Central memory CD8-positive, alpha-beta T cell (primary cell): ENCODE data around the gene KCNIP4.

Experiments used
- ATAC-seq: fragments of 150-1000 bp; cut with Tn5 transposase; replicated peaks from 2 replicates; pipeline ENCODE4 v1.10.0; 2022; ENCODE audit warnings: mild to moderate bottlenecking, moderate FRiP score, moderate number of reproducible peaks; ENCODE audit not compliant: poor library complexity, severe bottlenecking; ENCODE audit errors: extremely low read depth
- DNase-seq, 2 donors: peaks; one replicate each; pipeline ENCODE4 v3.0.0; 2021; ENCODE audit warnings: low spot score in 2 of 2
- H3K27ac Mint-ChIP-seq: one replicate; pipeline ENCODE4 v1.8.0; 2022; ENCODE audit warnings: low read depth, mild to moderate bottlenecking, moderate library complexity, mixed read lengths
- H3K27me3 Mint-ChIP-seq: one replicate; pipeline ENCODE4 v1.8.0; 2022; ENCODE audit warnings: mixed read lengths
- H3K36me3 Mint-ChIP-seq: one replicate; pipeline ENCODE4 v1.8.0; 2022; ENCODE audit warnings: mild to moderate bottlenecking, moderate library complexity, mixed read lengths; ENCODE audit not compliant: insufficient read depth
- H3K4me1 Mint-ChIP-seq: one replicate; pipeline ENCODE4 v1.8.0; 2022; ENCODE audit warnings: mixed read lengths
- H3K4me3 Mint-ChIP-seq: one replicate; pipeline ENCODE4 v1.8.0; 2022; ENCODE audit warnings: mild to moderate bottlenecking, moderate library complexity, mixed read lengths
- H3K9me3 Mint-ChIP-seq: one replicate; pipeline ENCODE4 v1.8.0; 2022; ENCODE audit warnings: mixed read lengths

The KCNIP4 gene

GRCh38 chr4:21447301-21448054 lies 501.1 kb downstream of the KCNIP4 start:
- no peak overlapping the region for H3K27ac Mint-ChIP-seq
- H3K27me3 Mint-ChIP-seq: no peaks in the 10 kb centered on the region
- no peak overlapping the region for H3K4me3 Mint-ChIP-seq
- peaks cover 17% of the 10 kb centered on the region for H3K9me3 Mint-ChIP-seq
- ATAC-seq (no peak), DNase-seq (no peak)
- no peaks in the 10 kb centered on the region for H3K36me3 Mint-ChIP-seq
- H3K4me1 Mint-ChIP-seq: no peaks in the 10 kb centered on the region

GRCh38 chr4:21420166-21420565 lies 528.4 kb downstream of the KCNIP4 start:
- Mint-ChIP-seq H3K4me1 (no peaks in the 10 kb centered on the region), H3K9me3 (peaks cover 26% of the 10 kb centered on the region), H3K27ac (no peak overlapping the region), H3K4me3 (no peak overlapping the region), H3K36me3 (no peaks in the 10 kb centered on the region), H3K27me3 (no peaks in the 10 kb centered on the region)
- DNase-seq (no peak), ATAC-seq (no peak)

DNA sequence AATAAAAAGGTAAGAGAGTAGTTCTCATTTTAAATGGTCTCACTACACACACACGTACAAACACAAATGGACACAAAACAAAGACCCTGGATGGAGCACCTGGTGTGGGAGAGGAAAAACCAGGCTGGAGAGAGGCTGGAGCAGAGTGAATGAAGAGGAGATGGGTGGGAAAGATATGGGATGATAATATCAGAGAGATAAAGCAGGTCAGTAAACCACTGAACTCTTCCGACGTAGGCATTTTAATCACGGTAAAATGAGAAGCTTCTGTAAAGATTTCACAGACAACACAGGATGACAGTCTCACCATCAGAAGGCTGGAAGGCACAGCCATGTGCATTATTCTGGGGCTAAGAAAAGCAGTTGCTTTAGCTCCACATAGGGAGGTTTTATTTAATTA lies 532.8 kb downstream of the KCNIP4 start:
- no peaks in the 10 kb centered on the region for H3K36me3 Mint-ChIP-seq
- H3K27me3 Mint-ChIP-seq: no peaks in the 10 kb centered on the region
- ATAC-seq: no peak
- DNase-seq: no peak
- H3K4me3 Mint-ChIP-seq: no peak overlapping the region
- H3K9me3 Mint-ChIP-seq: peaks cover 48% of the 10 kb centered on the region
- H3K4me1 Mint-ChIP-seq: no peaks in the 10 kb centered on the region
- no peak overlapping the region for H3K27ac Mint-ChIP-seq

DNA sequence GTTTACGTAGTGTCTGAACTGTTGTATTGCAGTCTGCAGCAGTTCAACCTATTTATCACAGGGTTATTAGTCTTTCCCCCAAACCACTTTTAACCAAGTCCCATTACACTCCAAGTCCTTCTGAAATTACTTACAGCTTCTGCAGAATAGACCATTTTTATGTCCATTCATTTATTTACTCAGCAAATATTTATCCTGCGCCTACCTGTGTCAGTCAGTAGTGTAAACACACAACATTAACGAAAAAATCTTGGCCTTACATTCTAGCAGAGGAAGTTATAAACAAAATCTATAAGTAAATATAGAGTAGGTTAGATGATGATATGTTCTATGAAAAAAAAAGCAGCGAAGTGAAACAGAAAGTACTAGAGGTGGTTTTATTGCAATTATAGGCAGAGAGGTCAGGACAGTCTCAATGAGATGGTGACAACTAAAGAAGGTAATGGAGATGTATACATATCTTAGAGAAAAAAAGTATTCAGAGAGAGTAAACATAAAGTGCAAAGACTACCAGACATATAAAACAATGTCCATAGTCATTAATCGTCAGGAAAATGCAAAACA lies 534.7 kb downstream of the KCNIP4 start:
- no peaks in the 10 kb centered on the region for H3K4me1 Mint-ChIP-seq
- H3K27ac Mint-ChIP-seq: no peak overlapping the region
- H3K27me3 Mint-ChIP-seq: no peaks in the 10 kb centered on the region
- no peaks in the 10 kb centered on the region for H3K36me3 Mint-ChIP-seq
- ATAC-seq (no peak), DNase-seq (no peak)
- H3K4me3 Mint-ChIP-seq: no peak overlapping the region
- H3K9me3 Mint-ChIP-seq: peaks cover 49% of the 10 kb centered on the region

- H3K4me1 Mint-ChIP-seq: no peaks in the 10 kb centered on the region
- no peak overlapping the region for H3K27ac Mint-ChIP-seq
- no peaks in the 10 kb centered on the region for H3K36me3 Mint-ChIP-seq
- DNase-seq (no peak), ATAC-seq (no peak)
- H3K9me3 Mint-ChIP-seq: peaks cover 36% of the 10 kb centered on the region
- no peaks in the 10 kb centered on the region for H3K27me3 Mint-ChIP-seq
- H3K4me3 Mint-ChIP-seq: no peak overlapping the region
Measured at GRCh38 chr4:21411086-21411485, 537.5 kb downstream of the KCNIP4 start.

DNA sequence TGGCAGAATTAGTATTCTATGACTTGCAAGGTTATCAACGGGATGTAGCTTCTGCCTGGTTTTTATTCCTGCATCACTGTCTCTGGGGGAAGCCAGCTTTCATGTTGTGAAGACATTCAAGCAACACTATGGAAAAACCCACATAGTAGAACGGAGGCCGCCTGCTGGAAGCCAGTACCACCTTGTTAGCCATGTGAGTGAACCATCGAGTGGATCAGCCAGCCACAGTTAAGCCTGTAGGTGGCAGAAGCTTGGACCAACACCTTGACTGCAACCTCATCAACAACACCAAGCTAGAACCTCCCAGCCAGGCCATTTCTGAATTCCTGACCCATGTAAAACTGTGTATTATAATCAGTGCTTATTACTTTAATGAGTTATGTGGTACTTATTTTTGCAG lies 538.2 kb downstream of the KCNIP4 start:
- H3K4me3 Mint-ChIP-seq: no peak overlapping the region
- DNase-seq (no peak), ATAC-seq (no peak)
- H3K27ac Mint-ChIP-seq: no peak overlapping the region
- H3K36me3 Mint-ChIP-seq: no peaks in the 10 kb centered on the region
- no peaks in the 10 kb centered on the region for H3K27me3 Mint-ChIP-seq
- no peaks in the 10 kb centered on the region for H3K4me1 Mint-ChIP-seq
- peaks cover 31% of the 10 kb centered on the region for H3K9me3 Mint-ChIP-seq

- DNase-seq (no peak), ATAC-seq (no peak)
- no peak overlapping the region for H3K4me3 Mint-ChIP-seq
- no peak overlapping the region for H3K27ac Mint-ChIP-seq
- no peaks in the 10 kb centered on the region for H3K27me3 Mint-ChIP-seq
- no peaks in the 10 kb centered on the region for H3K4me1 Mint-ChIP-seq
- H3K36me3 Mint-ChIP-seq: peaks cover 2% of the 10 kb centered on the region
- peaks cover 25% of the 10 kb centered on the region for H3K9me3 Mint-ChIP-seq
Measured at GRCh38 chr4:21387683-21388082, 560.9 kb downstream of the KCNIP4 start.

DNA sequence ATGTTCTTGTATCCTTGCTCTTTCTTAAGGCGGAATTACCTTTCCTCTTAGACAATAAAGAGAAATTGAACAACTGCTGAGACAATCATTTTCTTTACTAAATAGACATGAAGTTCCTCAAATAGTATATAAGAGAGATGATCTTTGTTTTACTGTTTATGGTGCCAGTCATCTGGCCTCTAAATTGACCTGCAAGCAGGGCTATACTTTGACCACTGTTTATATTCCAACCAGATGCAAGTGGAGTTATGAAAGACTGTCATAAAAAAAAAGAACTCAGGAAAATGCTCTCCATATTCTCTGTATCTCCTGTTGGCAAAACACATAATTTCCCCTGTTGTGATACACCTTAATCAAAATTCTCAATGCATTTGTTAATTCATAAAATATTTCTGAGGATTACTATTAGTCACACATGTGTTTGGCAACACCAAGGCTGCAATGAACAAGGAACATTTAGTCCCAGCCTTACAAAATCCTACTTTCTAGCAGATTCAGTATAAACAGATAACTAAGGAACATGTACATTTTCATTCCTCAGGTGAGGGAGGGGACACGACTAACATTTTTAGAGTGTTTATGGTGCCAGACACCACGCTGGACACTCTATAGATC lies 562.3 kb downstream of the KCNIP4 start:
- Mint-ChIP-seq H3K27me3 (no peaks in the 10 kb centered on the region), H3K9me3 (peaks cover 17% of the 10 kb centered on the region), H3K4me1 (no peaks in the 10 kb centered on the region), H3K27ac (no peak overlapping the region), H3K4me3 (no peak overlapping the region), H3K36me3 (peaks cover 2% of the 10 kb centered on the region)
- DNase-seq (no peak), ATAC-seq (no peak)

DNA sequence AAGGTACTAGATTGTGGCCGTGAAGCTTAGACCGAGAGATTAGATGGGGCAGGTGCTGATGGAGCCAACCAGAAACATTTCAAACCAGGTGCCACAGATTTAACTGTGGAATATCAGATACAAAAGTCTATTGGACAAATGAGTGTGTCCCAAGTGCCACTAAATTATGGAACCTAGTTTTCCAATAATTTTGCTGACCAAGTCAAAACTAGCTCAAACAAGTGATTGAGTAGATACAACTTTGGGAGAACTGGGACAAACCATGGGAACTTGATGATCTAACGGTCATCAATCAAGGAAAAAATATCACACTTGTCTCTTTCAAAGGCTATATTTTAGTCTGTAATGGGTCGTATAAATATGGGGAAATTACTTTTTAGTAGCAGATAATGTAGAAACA lies 562.9 kb downstream of the KCNIP4 start:
- H3K4me3 Mint-ChIP-seq: no peak overlapping the region
- peaks cover 2% of the 10 kb centered on the region for H3K36me3 Mint-ChIP-seq
- H3K9me3 Mint-ChIP-seq: peaks cover 16% of the 10 kb centered on the region
- no peak for ATAC-seq
- no peak overlapping the region for H3K27ac Mint-ChIP-seq
- no peaks in the 10 kb centered on the region for H3K4me1 Mint-ChIP-seq
- DNase-seq: no peak
- no peaks in the 10 kb centered on the region for H3K27me3 Mint-ChIP-seq

DNA sequence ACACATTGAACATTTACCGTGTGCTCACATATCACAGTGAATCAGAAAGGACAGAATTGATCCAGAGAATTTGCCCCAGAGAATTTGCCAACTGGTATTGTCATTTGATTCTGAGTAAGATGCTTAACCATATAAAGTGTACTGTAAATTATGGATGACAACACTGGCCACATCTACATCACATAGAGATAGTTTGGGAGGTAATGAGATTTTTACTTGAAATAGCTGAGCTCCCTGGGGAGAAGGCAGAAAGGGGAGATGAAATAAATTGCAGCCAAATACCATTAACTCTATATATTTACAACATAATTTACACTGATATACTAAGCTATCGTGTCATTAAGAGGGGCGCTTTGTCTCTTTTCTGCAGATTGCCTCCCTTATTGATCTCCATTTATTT lies 564.0 kb downstream of the KCNIP4 start:
- Mint-ChIP-seq H3K4me1 (no peaks in the 10 kb centered on the region), H3K4me3 (no peak overlapping the region), H3K27ac (no peak overlapping the region), H3K27me3 (no peaks in the 10 kb centered on the region), H3K9me3 (peaks cover 16% of the 10 kb centered on the region), H3K36me3 (peaks cover 2% of the 10 kb centered on the region)
- ATAC-seq (no peak), DNase-seq (no peak)

- Mint-ChIP-seq H3K27ac (no peak overlapping the region), H3K4me3 (no peak overlapping the region), H3K9me3 (peaks cover 16% of the 10 kb centered on the region), H3K27me3 (no peaks in the 10 kb centered on the region), H3K36me3 (no peaks in the 10 kb centered on the region), H3K4me1 (no peaks in the 10 kb centered on the region)
- ATAC-seq (no peak), DNase-seq (no peak)
Measured at GRCh38 chr4:21380861-21381260, 567.7 kb downstream of the KCNIP4 start.

DNA sequence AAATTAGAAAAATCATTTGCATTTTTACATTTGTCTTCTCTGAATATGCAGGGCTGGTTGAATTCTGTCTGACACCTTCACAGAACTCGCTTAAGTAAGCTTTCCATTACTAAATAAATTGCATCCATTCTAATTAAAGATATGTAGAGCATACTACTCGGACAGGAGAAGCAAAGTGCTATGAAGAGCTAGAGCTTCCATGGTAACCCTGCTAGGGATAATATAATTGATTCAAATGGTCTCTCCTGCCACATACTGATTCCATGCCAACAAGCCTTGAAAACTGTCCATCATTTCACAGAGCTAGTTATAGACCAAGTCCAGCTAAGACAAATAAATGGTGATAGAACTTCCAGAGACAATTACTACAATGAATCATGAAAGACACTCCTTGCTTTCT lies 571.5 kb downstream of the KCNIP4 start:
- peaks cover 6% of the 10 kb centered on the region for H3K9me3 Mint-ChIP-seq
- H3K4me3 Mint-ChIP-seq: no peak overlapping the region
- DNase-seq (no peak), ATAC-seq (no peak)
- H3K27me3 Mint-ChIP-seq: no peaks in the 10 kb centered on the region
- H3K4me1 Mint-ChIP-seq: no peaks in the 10 kb centered on the region
- no peak overlapping the region for H3K27ac Mint-ChIP-seq
- no peaks in the 10 kb centered on the region for H3K36me3 Mint-ChIP-seq

GRCh38 chr4:21376176-21376575 lies 572.4 kb downstream of the KCNIP4 start:
- Mint-ChIP-seq H3K4me3 (no peak overlapping the region), H3K27ac (no peak overlapping the region), H3K27me3 (no peaks in the 10 kb centered on the region), H3K4me1 (no peaks in the 10 kb centered on the region), H3K9me3 (peaks cover 6% of the 10 kb centered on the region), H3K36me3 (no peaks in the 10 kb centered on the region)
- DNase-seq (no peak), ATAC-seq (no peak)
